ENCODE measurements around the gene BCAS4.

- TF ChIP-seq CTCF (IDR thresholded peaks at IDR 0.05) (no peak), EP300 (IDR thresholded peaks at IDR 0.05) (no peak)
These were observed 18.9 kb downstream of the BCAS4 start for GRCh38 chr20:50813801-50814200.

Data from tibial nerve (tissue), 4 donors.